Fibroblast of mammary gland (primary cell): ENCODE measurements around the gene SMYD3.
"Not testable (repeated sequence)": the region's sequence is repeated elsewhere in the genome, so short reads cannot be mapped to it uniquely, and the experiment has no call there.

ENCODE experiments used
- DNase-seq: peaks from one replicate; pipeline ENCODE4 v3.0.0-alpha.2; 2010; ENCODE audit warnings: low read depth
- H3K4me3 ChIP-seq: 2 replicates; pipeline ENCODE4 v1.5.1; 2011; ENCODE audit warnings: low read depth, mild to moderate bottlenecking, low read length, moderate library complexity; ENCODE audit not compliant: control insufficient read depth
- CTCF ChIP-seq: conservative IDR thresholded peaks from 2 replicates; pipeline ENCODE4 v1.5.1; 2011; ENCODE audit warnings: low read depth, low read length, inconsistent platforms; ENCODE audit not compliant: control insufficient read depth, insufficient read depth

The SMYD3 gene

GRCh38 chr1:245721488-245721887, 785.6 kb downstream of the SMYD3 start:
- DNase-seq, result no peak
- no peak overlapping the region for H3K4me3 ChIP-seq
- no peak for TF ChIP-seq CTCF

GRCh38 chr1:245718951-245719350, 788.1 kb downstream of the SMYD3 start:
- no peak overlapping the region for H3K4me3 ChIP-seq
- TF ChIP-seq CTCF, result no peak

GRCh38 chr1:245718123-245718522, 789.0 kb downstream of the SMYD3 start:
- H3K4me3 ChIP-seq, result no peak overlapping the region
- no peak for TF ChIP-seq CTCF

More at GRCh38 chr1:245718951-245719350, 788.1 kb downstream of the SMYD3 start:
- DNase-seq, result no peak

GRCh38 chr1:245717611-245718010, 789.5 kb downstream of the SMYD3 start:
- H3K4me3 ChIP-seq, result no peak overlapping the region
- no peak for TF ChIP-seq CTCF
- no peak for DNase-seq

More at GRCh38 chr1:245718123-245718522, 789.0 kb downstream of the SMYD3 start:
- DNase-seq, result no peak

- no peak for DNase-seq
- no peak for TF ChIP-seq CTCF
- H3K4me3 ChIP-seq, result no peak overlapping the region
Measured at GRCh38 chr1:245716561-245716960, 790.5 kb downstream of the SMYD3 start.

- TF ChIP-seq CTCF, result no peak
- no peak overlapping the region for H3K4me3 ChIP-seq
- DNase-seq, result peak; percentile 90
Measured at GRCh38 chr1:245715970-245716369, 791.1 kb downstream of the SMYD3 start.

GRCh38 chr1:245715291-245715701, 791.8 kb downstream of the SMYD3 start:
- H3K4me3 ChIP-seq, result no peak overlapping the region
- peak; percentile 25 for DNase-seq
- no peak for TF ChIP-seq CTCF

DNA sequence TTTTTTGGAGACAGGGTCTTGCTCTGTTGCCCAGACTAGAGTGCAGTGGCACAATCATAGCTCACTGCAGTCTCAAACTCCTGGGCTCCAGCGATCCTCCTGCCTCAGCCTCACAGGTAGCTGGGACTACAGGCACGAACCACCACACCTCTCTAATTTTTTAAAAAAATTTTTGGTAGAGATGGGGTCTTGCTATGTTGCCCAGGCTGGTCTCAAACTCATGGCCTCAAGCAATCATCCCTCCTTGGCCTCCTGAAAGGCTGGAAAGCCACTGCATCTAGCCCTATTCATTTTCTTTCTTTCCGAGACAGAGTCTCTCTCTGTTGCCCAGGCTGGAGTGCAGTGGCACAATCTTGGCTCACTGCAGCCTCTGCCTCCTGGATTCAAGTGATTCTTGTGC, 793.1 kb downstream of the SMYD3 start:
- H3K4me3 ChIP-seq, DNase-seq: not testable (repeated sequence)
